Measurements from ENCODE around the gene CCSER2.

The CCSER2 gene

DNA sequence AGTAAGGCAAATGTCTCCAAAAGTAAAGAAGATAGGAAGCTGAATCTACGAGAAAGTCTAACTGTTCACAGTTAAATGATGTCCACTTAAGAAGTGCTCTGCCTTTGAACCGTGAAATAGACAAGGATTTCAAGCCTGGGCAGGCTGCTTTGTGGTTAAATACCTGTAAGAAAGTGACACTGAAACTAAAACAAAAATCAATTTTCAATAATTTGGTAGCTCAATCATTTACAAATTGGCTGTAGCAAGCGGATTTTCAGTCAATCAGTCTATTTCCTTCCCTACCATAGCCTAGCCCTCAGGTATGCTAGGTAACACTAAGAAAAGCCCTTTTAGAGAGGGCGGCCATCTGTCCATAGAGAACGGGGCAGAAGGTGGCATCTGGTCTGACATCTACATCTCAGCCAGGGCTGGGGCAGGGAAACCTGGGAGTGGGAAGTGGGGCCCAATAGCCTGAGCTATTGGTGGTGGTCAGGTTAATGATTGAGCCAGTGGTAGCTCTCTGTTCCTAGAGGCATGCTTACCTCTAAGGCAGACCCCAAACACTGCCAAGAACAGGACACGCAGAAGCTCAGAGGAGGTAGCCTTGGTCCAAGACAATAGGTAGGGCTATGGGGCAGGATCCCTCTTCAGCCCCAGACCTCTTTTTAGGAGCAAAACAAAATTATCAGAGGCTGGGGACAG is 223.2 kb downstream of the CCSER2 start:
- no peak for DNase-seq

DNA sequence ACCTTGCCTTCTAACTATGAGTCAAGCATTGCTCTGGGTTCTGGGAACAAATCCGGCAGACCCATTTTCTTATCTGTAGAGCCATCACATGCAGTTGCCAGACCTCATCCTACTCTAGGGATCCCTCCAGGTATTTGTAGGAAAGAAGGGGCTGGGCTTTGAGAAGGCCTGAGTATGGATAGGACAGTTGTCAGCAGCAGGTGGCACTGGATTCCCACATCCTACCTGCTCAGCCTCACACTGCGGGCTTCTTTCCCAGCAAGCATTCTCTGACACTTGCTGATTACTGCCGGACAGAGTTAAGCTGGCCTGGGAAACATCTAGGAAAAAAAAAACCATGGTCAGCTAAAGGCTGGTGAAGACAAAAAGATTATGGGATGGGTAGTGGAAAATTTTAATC is 224.1 kb downstream of the CCSER2 start:
- DNase-seq = no peak

DNA sequence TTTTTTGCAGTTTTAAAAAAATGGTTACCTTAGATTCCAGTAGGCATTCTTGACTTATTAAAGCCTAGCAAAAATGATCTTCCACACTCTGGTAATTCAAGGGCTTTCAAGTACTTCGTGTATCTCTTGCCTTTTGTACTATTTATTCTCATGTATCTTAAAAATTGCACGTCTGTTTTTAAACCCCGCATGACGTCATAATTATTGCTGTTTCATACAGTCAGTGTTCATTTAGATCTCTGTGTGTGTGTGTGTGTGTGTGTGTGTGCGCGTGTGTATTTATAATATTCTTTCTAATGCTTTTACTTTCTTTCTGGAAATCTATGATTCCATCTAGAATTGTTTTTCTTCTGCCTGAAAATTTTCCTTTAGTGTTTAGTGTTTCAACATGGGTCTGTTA is 234.2 kb downstream of the CCSER2 start:
- no peak for DNase-seq

DNA sequence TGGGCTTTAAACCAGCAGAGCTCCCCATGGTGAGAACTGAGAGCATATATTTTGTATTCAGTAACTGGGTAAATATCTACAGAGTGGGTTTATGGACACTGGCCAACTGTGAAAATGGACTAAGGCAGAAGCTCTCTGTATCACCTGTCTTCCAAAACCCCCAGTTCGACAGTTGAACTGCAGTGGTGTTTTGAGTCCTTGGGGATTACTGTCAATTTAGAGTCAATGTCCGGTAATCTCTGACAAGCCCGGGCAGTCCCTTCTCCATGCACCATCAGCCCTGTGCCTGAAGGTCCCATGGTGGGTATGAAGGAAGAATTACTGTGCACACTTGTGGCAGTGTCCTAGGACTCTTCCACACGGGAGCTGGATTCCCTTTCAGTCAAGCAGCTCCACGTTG is 235.0 kb downstream of the CCSER2 start:
- DNase-seq = no peak

DNA sequence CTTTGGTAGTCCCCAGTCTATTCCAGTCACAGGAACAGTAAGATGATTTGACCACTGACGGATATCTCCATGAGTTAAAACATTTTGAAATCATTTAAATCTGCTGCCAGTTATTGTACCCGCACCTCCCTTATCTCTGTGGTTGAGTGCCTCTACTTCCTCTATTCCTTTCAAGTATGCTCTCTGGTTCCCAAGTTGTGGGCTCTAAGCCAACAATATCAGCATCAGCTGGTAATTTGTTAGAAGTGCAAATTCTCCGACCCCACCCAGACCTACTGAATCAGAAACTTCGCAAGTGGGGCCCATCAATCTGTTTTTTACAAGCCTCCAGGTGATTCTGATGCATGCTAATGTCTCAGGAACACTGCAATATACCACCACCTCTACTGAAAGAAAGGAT is 235.5 kb downstream of the CCSER2 start:
- no peak for DNase-seq

GRCh38 chr10:84565881-84566582 is 237.6 kb downstream of the CCSER2 start:
- DNase-seq = no peak

DNA sequence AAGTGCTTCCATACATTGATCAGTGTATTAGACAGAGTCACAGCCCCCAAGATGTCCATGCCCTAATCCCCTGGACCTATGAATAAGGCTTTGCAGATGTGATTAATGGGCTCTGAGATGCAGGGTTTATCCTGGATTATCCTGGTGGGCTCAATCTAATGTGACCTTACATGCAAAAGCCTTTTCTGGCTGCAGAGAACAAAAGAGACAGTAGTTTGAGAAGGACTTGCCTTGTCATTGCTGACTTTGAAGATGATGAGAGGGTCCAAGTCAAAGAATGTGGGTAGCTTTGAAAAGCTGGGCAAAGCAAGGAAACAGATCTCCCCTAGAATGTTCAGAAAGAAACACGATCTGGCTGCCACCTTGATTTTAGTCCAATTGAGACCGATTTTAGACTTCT is 238.7 kb downstream of the CCSER2 start:
- no peak for DNase-seq

Data from NCI-H1436 (cell line).